Cardiac fibroblast (primary cell): Measurements from ENCODE around the gene TIMMDC1.
"Not testable (repeated sequence)": the region's sequence is repeated elsewhere in the genome, so short reads cannot be mapped to it uniquely, and the experiment has no call there.

Experiments
- DNase-seq, 2 donors: peaks; one replicate each; pipeline versions ENCODE4 v3.0.0 to v3.0.0-alpha.2; 2010; ENCODE audit warnings: low read depth in 2 of 2
- H3K4me3 ChIP-seq, 2 donors: replicated peaks in 1 of 2; 1 replicate in 1 of 2; 2 replicates in 1 of 2; pipeline ENCODE4 v1.5.1; 2011; ENCODE audit warnings: low read depth in 2 of 2, low read length in 2 of 2, mild to moderate bottlenecking in 2 of 2, moderate library complexity in 1 of 2
- TF ChIP-seq, protein P1 (sequence below): IDR thresholded peaks from one replicate; pipeline ENCODE4 v1.5.1; 2011; ENCODE audit warnings: low read depth, mild to moderate bottlenecking, low read length, inconsistent platforms

The TIMMDC1 gene

DNA sequence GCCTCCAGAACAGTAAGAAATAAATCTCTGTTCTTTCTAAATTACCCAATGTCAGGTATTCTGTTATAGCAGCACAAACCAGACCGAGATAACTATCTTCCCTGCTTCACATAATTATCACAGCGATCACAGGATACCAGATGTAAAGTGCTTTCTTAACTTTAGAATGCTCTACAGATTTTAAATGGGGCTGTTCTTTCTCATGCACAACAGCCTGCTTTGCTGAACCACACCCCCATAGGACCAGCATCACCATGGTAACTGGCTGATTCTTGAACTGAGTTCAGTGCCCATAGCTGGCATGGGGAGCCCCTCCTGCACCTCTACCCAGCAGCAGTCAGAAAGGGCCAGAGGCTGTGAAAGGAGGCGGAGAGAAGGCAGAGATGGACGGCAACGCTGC lies 53.3 kb downstream of the TIMMDC1 start:
- H3K4me3 ChIP-seq, result no peak overlapping the region
- DNase-seq, result no peak
- TF ChIP-seq, protein P1, sequence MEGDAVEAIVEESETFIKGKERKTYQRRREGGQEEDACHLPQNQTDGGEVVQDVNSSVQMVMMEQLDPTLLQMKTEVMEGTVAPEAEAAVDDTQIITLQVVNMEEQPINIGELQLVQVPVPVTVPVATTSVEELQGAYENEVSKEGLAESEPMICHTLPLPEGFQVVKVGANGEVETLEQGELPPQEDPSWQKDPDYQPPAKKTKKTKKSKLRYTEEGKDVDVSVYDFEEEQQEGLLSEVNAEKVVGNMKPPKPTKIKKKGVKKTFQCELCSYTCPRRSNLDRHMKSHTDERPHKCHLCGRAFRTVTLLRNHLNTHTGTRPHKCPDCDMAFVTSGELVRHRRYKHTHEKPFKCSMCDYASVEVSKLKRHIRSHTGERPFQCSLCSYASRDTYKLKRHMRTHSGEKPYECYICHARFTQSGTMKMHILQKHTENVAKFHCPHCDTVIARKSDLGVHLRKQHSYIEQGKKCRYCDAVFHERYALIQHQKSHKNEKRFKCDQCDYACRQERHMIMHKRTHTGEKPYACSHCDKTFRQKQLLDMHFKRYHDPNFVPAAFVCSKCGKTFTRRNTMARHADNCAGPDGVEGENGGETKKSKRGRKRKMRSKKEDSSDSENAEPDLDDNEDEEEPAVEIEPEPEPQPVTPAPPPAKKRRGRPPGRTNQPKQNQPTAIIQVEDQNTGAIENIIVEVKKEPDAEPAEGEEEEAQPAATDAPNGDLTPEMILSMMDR, result no peak

DNA sequence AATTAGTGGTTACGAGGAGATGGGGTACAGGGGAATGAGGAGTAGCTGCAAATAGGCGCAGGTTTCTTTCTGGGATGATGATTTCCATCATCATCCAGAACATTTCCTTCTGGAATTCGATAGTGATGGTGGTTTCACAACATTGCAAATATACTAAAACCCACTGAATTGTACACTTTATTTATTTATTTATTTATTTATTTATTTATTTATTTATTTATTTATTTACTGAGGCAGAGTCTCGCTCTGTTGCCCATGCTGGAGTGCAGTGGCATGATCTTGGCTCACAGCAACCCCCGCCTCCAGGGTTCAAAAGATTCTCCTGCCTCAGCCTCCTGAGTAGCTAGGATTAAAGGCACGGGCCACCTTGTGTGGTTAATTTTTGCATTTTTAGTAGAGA lies 54.6 kb downstream of the TIMMDC1 start:
- H3K4me3 ChIP-seq, DNase-seq: not testable (repeated sequence)

DNA sequence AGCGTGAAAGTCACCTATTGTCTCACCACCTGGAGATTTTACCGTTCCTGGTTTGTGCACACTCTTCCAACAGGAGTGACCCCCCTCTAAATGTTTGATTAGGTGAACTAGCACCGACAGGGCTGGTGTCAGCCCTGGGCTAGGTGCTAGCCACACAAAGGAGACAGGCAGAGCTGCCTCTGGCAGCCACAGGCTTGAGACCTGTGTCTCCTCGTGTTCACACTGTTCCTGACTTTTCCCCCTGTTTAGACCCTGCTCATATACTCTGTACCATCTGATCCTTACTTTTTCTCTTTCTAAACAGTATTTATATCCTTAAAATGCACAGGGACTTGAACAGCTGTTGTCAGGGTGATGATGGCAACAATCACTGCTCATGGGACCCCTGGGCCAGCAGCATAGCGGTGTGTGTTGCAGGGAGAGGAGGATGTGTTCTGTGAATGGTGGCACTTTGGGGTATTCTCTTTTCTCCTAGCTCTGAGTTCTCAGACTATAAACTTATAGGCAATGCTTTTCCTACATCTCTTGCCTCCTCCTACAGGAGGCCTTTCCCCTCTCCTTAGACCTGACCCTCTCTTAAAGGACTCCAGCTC lies 55.6 kb downstream of the TIMMDC1 start:
- no peak for DNase-seq
- no peak overlapping the region for H3K4me3 ChIP-seq
- TF ChIP-seq, protein P1, result no peak

DNA sequence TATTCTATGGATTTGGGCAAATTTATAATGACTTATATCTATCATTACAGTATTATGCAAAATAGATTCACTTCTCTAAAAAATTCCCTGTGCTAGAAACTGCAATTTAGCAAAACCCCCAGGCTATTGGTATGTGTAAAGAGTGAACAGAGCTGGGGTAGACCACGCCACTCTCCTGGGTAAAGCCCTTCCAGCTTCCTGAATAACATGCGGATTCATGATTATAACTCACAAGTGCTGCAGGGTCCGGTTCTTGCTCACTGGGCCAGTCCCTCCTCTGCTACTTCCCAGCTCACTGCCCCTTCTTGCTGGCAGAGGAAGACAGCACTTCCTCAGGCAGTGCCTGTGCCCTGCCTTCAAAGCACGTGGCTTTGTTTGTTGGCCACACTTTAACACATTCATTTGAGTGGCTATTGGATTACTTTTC lies 57.0 kb downstream of the TIMMDC1 start:
- no peak for DNase-seq
- no peak overlapping the region for H3K4me3 ChIP-seq
- TF ChIP-seq, protein P1, result no peak

DNA sequence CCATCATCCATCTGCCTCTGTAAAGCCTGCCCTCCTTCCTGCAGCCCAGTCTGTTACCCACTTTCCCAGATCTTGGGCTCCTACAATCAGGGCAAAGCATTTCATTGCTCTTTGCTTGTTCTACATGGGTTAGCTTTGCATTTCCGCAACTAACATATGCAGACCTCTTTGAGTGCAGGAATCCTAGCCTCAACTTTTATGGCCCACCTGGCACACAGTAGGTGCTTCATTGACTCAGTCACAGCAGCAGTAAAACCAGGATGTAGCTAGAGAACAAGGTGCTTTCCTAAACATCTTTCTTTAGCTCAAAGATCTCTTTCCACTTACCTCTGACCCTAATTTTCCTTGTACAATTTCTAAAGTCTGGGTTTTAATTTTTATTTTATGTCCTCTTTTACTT lies 57.6 kb downstream of the TIMMDC1 start:
- H3K4me3 ChIP-seq, result no peak overlapping the region
- DNase-seq, result no peak
- TF ChIP-seq, protein P1, result no peak

DNA sequence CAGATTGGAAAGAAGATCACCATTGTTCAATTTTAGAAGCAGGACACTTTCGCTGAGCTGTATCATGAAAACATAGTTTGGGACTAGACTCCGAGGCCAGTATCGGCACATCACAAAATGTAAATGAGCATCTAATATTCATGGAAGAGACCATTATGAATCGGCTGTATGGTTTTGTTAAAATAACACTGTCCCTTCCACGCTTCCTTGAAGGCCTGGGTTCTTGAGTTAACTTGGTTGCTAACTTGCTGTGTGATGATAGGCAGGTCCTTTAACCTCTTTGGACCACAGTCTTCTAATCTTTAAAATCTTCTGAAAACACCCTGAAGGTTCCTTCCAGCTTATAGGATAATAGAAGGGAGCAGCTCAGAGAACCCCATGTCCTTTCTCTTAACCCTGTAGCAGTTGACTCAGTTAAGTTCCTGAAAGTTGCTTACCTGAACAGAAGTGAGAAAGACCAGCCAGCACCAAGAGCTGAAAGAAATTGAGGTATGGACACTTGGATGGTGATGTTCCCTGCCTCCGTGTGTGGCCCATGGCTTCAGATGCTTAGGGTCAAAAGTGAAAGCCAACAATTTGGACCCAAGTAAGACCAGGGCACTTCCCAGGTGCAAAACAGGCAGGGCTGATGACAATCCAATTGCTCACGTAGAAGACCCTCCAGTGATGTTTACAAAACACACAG lies 59.0 kb downstream of the TIMMDC1 start:
- TF ChIP-seq, protein P1, result no peak
- no peak for DNase-seq
- no peak overlapping the region for H3K4me3 ChIP-seq

DNA sequence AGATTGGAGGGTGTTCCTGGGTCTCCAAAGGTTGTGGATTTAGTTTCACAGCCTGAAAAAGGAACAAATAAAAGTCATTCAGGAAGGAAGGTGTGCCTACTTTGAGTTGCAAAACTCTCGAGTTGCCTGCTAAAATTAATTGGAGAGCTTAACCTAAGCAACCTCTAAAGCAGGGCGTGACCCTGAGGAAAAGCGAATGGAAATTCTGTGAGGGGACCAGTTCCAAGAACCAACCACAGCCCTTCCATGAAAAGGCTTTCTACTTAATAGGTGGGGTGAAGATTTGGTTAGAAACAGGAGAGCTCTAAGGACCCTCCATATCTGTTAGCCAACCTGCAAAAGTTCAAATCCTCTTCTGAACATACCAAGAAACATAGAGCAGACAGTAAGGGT lies 59.5 kb downstream of the TIMMDC1 start:
- no peak for DNase-seq
- H3K4me3 ChIP-seq, result no peak overlapping the region
- TF ChIP-seq, protein P1, result no peak
